RKO (cell line): ENCODE measurements around the gene MPP1.

ENCODE experiments used
- DNase-seq: peaks from one replicate; pipeline ENCODE4 v3.0.0-alpha.2; 2016; ENCODE audit warnings: low spot score

MPP1 gene

DNA sequence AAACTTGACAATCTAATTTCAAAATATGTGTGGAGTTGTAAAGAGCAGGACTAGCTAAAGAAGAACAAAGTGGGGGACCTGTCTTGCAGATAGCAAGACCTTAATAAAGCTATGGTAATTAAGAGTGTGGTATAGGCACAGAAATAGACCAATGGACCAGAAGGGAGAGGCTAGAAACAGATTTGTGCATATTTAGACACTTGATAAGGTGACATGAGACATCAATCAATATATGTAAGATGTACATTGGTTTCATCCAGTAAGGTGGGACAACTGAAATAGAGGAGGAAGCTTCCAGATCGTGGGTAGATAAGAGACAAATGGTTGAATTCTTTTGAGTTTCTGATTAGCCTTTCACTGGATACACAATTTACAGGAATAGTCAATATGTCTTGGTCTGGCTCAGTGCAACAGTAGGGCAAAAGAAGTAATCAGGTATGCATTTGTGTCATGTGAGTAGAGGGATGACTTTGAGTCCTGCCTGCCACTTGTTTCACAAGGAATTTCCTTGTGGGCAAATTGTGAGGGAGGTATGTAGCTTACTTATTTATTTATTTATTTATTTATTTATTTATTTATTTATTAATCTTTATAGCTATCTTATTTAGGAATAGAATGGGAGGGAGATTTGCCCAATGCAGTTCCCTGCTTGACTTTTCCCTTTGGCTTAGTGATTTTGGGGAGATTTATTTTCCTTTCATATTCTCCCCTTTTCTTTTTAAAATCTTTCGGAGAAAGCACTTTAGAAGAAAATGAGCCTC lies 7.2 kb upstream of the MPP1 start:
- DNase-seq: no peak

DNA sequence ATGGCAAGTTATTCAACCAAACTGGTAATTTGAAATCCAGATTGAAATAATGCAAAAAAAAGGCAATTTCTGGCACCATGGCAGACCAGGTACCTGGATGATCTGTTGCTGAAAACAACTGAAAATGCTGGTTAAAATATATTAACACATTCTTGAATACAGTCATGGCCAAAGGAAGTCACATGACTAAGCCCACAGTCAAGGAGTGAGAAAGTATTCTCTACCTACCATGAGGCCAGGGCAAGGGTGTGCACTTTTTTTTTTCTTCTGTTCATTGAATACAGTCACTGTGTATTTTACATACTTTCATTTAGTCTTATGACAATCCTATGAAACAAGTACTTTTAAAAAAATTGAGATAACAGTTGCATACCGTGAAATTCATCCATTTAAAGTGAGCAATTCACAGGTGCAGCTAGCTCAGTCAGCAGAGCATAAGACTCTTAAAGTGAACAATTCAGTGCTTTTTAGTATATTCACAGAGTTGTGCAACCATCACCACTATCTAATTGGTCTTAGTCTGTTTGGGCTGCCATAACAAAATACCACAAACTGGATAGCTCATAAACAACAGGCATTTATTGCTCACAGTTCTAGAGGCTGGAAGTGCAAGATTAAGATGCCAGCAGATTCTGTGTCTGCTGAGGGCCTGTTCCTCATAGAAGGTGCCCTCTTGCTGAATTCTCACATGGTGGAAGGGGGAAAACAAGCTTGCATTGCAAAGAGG lies 4.8 kb upstream of the MPP1 start:
- DNase-seq: no peak

DNA sequence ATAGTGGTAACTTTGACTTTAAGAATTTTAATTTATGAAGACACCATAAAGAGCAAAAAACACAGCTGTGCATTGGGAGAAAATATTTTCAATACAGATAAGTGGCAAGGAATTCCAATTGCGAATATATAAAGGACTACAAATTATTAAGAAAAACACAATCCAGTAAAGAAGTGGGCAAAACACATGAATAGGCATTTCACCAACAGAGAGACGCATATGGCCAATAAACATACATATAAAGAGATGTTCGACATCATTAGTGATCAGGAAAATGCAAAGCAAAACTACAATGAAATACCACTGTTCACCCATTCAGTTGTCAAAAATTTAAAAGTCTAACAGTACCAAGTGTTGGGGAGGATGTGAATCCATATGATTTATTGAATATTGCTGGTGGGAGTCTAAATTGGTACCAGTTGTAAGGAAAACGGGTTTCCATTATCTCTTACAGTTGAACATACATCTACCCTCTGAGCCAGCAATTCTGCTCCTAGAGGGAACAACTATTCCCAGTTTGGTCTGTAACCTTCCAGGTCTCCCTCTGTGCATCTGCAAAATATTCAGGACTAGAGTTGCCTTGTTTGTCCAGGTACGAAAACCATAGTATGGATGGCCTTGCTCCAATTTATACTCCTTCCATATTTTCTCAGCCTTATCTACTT lies 1.7 kb upstream of the MPP1 start:
- DNase-seq: no peak

DNA sequence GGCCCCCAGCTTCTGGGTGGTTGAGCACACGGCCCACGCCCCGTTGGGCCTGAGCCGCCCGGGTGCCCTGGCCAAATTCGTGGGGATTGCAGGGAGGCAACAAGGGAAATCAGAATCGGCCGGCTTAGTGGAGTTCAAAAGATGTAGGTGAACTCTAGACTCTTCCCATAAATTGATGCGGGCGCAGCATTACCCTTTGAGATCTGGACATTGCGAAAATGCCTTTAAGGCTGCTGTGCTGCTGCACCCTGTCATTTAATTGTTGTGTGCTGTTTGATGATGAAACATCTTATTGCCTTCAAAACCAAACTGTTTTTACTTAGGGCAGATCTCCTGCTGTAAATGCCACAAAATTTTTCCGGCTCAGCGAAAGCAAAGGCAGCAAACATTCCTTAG lies 409 bp upstream of the MPP1 start:
- no peak for DNase-seq

DNA sequence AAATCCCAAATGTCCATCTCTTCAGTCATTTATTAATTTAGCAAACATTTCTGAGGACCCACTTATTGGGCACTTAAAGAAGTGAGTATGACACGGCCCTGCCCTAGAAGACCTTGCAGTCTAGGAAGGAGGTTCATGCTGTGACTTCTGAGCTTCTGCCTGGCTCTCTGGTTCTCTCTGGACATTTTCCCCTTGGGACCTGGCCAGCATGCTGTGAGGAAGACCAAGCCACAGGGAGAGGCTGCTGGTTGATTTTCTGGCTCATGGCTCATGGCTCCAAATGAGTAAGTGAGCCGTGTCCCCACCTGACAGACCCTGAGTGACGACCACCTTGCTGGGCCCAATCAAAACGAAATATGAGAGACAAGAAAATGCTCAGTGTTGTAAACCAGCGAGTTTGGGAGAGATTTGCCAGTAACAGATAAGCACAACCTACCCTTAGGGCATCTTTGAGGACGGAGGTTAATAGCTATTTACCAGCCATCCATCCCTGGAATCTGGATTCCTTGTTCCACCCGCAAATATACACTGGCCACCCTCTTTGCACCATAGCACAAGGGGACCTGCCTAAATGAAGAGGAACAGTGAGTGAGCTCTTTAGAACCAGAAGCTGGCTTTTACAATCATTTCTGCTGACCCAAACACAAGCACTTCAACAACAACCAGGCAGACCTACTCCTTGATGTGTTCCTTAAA lies 876 bp downstream of the MPP1 start:
- no peak for DNase-seq

DNA sequence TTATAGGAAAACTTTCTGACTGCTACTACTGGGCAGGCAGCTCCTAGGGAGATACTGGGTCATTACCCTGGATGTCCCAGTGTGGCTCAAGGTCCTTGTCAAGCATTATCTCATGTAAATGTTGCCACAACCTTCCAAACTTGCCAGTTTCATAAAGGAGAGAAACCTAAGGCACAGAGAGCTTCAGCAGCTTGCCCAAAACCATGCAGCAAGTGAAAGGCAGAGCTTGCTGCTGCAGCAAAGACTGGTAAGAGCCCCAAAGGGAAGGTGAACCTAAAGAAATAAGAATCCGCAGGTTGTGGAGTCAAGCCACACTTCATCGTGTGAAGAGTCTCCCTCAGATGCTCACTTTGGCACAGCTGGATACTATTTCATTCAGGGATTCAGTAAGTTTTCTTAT lies 2.3 kb downstream of the MPP1 start:
- no peak for DNase-seq

DNA sequence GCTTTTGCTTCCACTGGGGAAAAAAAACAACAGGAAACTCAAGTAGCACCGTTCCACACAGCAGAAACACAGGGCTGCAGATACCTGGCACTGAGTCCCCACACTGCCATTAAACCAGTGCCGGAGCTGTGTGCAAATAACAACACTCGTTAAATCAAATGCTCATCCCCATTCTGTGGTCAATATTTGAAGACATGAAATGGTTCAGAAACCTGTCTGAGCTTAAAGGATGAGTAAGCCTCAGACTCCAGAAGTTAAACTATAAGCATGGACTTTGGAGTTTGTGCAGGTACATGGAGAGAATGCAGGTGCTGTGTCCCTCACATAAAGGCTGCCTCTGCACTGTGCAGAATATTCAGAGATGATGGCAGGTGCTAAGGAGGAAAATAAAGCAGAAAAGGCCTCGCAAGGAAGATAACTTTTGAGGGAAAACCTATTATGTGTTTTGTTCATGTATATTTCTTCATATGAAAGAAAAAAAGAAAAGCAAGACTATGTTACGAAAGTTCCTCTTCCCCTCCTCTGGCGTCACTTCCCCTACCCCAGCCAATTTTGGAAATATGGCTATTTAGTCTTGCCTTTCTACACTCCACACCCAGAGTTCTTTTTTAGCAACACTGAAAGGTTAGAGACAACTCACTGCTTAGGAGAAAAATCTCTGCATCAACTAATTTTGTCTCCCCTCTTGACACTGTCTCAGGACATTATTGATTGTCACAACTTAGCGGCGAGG lies 4.6 kb downstream of the MPP1 start:
- no peak for DNase-seq

DNA sequence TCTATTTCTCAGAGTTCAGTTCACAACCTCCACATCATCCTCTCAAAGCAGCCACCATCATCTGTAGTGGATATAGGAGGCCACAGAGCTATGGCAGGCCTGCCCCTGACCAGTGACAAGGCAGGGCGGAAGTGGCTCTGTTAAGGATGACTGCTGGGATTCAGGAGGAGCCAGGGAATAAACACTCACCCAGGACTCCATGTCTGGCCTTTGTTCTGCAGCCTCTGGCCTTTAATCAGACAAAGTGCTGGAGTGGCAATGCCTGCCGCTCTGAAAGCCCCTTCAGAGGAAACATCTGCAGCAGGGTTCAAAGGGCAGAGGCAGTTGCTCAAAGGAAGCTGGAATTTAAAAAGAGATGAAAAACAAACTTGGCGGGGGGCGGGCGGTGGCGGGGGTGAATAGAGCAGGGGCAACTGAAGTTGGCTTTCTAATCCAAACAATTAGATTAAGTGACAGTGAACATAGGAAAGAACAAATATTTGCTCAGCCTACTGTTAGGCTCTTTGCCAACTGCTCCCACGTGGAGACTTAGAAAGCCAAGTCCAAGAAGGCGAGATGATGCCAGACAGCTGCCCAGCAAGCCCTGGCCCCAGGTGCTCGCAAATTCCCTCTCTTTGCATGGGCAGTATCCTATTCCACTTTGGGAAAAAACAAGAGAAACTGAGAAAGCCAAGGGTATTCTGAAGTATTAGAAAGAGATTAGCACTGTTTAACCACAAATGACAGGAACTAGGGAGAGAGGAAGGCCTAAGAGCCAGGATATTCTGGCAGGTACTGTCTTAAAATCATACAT lies 5.5 kb downstream of the MPP1 start:
- no peak for DNase-seq

DNA sequence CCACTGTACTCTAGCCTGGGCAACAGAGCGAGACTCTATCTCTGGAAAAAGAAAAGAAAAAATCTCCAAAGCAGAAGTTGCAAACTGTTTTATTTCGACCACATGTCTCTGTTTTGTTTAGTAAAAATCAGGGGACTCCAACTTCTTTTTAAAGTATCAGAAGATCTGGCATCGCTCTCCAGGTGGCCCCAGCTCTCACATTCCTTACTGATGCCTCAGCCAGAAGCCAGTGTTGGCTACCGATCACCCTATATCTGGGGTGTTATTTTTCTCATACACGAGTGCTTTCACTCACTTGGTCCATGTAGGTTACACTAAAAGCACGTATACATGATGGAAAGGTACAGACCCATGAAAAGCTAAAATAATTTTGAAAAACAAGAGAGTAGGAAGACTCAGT lies 8.3 kb downstream of the MPP1 start:
- no peak for DNase-seq

DNA sequence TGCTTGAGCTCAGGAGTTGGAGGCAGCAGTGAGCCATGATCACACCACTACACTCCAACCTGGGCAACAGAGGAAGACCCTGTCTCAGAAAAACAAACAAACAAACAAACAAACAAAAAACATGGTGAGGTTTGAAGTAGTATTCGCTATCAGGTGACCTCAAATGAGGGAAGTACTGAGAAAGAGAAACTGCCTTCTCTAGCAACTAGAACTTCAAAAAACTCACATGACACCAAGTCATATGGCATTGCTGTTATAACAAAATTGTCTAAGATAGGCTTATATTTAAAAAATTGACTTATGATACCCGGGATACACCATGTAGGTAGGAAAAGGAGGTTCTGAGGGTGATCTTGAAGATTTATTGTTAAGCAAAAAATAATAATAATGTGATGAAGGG lies 10.3 kb downstream of the MPP1 start:
- DNase-seq: no peak

DNA sequence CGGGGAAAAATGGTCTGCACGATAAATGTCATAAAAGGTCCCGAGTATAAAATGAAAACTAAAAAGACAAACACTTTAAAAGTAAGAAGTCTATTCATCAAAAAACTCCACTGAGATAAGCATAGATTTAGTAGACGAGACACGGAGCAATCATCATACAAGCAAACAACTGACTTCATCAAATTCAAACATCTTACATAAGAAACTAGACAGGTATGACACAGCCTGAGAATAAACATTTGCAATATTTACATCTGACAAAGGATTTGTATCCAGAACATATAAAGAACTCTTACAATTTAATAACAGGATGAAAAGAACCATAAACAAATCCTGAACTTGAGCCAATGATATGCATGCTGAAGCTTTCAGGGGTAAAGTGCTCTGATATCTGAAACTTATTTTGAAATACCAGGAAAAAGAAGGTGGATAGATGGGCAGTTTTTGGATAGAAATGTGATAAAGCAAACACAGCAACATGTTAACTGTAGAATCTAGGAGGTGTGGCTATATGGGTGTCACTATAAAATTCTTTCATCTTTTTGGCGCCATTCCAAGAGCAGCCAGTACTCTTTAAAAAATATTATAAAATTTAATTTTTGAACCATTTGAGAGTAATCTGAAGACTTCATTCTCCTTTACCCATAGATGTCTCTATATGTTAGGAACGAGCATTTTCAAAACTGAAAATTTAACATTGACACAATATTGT lies 12.0 kb downstream of the MPP1 start:
- no peak for DNase-seq

DNA sequence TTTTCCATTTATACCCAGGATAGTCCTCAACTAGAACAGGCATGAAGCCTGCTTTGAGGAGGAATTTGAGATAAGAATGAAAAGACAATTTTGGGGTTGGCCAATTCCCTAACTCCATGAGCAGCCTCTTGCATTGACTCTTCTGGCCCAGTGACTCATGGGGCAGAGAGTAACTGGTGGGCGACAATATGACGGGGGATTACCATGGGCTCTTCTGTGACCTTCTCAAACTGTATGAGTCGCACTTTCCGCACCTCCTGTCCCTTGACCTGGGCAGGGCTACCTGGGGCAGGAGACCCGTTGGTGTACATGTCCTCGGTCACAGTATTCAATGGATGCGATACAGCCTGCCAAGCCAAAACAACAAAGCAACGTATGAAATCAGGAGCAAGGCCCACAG lies 13.3 kb downstream of the MPP1 start:
- DNase-seq: no peak

DNA sequence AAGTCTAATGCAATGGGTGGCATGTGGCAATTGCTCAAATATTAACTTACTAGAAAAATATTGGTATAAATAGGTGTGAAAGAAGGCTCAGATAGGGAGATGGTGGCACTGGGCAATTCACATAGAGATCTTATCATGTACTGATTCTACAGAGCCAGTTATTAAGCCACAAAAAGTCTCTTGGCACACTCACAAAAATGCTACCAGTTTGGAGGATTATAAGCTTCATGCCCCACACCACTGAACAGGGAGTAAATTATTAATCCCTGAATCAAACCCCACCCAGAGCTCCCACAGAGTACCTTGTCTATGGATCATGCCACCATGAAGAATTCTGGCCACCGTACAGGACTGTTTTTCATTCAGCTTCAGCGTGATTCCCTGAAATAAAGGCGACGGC lies 13.8 kb downstream of the MPP1 start:
- DNase-seq: no peak

DNA sequence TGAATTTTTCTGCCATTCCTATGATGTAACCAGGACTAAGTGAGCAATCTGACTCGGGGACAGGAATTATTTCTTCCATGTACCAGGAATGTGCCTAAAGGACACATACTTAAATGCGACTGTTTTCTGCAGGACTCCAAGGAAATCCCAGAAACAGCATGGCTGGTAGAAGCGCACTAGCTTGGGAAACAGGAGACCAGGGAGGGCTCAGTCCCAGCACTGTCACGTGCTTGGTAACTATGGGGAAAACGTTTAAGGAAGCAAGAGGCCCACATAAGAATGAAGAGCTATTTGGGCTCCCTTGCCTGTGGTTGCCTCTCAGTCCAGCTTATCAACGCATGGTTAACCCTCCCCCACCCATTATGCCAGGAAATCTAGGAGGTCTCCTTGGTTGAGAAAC lies 19.6 kb downstream of the MPP1 start:
- no peak for DNase-seq

DNA sequence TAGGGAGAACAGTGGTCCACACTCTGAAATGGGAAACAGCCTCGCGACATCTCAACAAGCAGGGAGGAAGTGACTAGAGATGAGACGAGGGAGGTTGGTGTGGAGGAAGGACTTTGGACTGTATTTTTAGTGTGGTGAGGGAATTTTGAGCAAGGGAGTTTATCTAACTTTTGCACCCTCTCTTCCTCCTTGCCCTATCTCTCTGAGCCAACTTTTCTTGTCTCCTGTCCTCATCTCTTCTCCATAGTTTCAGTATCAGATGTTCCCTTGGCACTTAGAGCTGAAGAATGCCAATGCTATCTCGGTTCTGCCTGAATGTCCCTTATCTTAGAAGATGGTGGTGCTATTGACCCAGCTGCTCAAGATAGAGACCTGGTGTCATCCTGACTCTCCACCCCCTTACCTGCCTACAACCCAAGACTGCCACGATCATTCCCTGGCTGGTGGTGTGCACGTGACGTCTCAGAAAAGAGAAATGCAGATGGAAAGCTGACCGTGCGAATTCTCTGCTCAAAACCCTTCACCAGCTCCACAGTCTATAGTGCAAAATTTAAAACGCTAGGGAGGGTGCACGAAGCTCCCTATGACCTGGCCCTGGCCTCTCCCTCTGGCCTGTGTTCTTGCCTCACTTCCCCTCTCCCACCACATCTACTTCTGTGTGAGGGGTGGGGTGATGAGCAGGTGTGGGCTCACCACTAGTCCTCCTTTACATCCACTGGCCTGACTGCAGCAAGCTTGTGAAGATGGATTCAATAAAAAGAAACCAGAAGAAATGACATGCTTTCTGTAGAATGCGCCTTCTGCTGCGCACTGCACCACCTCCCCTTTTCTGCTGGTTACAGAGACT lies 20.9 kb downstream of the MPP1 start:
- no peak for DNase-seq

DNA sequence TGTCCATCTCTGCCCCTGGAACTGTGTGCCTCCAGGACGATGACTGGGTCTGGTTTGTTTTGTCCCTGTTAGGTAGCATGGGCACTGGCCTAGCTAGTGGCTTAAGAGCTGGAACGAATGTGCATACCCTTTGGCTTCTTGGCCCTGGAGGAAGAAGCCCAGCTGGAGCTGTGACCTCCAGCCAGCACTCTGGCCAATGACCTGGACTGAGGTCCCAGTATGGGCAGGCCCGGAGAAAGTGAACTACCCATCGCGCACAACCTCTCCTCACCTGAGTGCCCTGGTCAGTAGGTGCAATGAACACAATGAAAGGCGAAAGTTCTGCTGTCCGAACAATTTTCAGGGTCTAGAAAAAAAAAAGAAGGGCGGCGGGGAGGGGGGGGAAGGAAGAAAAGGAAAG lies 24.3 kb downstream of the MPP1 start:
- DNase-seq: no peak

DNA sequence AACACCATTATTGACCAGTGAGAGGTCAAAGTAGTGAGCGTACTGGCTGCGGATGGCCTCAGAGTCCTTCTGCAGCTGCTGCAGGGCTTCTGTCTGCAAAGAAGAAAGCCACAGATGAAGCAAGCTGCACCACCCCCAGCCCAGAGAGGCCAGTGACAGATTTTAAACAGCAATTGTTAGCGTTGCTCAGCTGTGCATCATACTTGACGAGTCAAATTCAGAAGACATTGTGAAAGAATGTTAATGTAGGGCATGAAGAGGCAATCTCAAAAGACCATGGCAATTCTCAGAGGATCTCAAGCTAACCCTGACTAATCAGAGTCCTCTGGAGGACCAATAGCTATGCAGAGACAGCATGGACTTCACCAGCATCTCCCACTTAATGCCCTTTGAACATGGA lies 26.0 kb downstream of the MPP1 start:
- DNase-seq: peak; percentile 31

DNA sequence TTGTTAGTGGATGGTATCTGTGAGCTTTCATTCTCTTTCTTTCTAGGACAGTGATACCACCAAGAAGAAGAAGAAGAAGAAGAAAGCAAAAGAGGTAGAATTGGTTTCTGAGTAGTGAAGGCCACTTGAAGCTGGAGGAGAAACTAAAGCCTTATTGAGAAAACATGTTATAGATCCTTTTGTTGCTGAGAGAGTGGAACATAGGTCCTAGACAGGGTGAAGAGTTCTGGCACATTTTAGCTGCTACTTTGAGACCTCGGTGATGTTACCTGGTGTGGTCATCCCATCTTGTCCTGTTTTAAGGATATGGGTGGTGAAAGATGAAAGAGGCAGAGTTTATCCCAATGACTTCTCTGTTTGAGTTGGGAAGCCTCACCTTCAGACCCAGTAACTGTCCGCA lies 28.5 kb downstream of the MPP1 start:
- no peak for DNase-seq
